ENCODE results near the gene MEIS3. TPM values are rescaled to one million over a fixed set of nuclear protein-coding genes. Genes with fewer than 3 reads are reported as not detected.
"Not testable (repeated sequence)": the region's sequence is repeated elsewhere in the genome, so short reads cannot be mapped to it uniquely, and the experiment has no call there.

Gene MEIS3
- total RNA-seq, 1 donor from 2014 or later: not detected

DNA sequence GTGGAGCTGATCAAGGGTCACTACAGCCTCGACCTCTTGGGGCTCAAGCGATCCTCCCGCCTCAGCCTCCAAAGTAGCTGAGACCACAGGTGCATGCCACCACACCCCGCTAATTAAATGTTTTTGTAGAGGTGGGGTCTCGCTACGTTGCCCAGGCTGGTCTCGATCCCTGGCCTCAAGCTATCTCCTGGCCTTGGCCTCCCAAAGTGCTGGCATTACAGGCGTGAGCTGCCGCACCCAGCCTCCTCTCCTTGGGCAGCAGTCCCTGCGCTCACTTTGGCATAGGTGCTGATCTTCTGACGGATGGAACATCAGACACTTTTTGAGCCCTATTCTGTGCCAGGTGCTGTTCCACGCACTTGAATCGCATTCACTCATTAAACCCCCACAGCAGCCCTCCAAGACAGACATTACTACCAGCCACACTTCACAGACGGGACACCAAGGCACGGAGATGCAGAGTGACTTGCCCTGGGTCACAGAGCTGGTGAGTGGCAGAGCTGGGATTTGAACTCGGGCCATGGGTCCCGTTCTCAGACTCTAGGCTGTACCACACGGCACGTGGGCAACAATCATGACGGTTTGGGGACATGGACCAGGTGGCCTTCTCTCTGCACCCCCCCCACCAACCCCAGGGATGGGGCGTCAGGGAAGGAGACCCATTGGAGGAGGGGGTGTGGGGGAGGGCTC lies 3.2 kb downstream of the MEIS3 start:
- DNase-seq: no peak

DNA sequence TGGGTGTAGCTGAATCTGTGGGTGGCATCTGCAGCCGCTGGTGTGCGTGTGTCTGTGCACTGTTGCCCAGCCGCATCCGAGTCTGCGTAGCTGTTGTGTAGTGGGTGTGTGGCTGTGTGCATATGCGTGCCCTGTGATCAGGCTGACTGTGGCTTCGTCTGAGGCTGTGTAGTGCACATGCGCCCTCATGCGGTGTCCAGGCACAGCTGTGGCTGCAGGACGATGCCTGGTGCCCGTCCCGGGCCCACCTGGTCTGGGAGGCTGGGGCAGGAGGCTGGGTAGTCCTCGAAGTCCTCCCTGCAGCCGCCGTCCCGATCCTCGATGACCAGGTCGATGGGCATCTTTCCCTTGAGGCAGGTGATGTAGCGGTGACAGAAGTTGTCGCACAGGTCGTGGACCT lies 4.9 kb downstream of the MEIS3 start:
- DNase-seq: peak; percentile 68

DNA sequence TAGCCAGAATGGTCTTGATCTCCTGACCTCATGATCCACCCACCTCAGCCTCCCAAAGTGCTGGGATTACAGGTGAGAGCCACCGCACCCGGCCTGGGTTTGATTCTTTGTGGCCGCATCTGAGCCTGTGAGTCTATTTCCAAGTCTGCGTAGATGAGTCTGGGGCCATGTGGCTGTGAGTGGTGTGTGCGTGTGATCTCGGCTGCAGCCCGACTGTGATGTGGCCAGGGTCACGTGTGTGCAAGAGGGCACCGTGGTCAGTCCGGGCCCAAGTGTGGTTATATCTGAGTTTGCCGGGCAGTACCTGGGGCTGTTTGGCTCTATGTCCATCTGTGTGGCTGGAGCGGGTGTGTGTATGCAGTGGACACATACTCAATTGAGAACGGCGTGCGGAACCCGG lies 5.4 kb downstream of the MEIS3 start:
- DNase-seq: no peak

DNA sequence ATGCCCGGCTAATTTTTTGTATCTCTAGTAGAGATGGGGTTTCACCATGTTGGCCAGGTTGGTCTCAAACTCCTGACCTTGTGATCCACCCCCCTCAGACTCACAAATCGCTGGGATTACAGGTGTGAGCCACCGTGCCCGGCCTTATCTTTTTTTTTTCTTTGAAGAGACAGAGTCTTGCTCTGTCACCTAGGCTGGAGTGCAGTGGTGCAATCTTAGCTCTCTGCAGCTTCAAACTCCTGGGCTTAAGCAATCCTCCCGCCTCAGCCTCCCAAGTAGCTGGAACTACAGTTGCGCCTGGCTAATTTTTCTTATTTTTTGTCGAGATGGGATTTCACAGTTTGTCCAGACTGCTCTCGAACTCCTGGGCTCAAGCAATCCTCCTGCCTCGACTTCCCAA lies 7.6 kb downstream of the MEIS3 start:
- DNase-seq: not testable (repeated sequence)

DNA sequence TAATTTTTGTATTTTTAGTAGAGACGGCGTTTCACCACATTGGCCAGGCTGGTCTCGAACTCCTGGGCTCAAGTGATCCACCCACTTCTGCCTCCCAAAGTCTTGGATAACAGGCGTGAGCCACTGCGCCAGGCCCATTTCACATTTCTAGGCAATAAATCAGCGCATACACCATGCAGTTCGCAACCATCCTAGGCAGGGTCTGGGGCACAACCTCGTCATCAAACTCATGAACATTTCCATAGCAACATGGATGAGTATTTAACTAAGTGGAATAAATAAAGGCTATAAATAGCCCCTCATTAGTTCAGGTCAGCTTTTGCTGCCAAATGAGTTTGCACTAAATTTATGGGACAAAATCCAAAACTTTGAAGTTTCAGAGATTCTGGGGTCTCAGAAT lies 8.2 kb downstream of the MEIS3 start:
- no peak for DNase-seq

DNA sequence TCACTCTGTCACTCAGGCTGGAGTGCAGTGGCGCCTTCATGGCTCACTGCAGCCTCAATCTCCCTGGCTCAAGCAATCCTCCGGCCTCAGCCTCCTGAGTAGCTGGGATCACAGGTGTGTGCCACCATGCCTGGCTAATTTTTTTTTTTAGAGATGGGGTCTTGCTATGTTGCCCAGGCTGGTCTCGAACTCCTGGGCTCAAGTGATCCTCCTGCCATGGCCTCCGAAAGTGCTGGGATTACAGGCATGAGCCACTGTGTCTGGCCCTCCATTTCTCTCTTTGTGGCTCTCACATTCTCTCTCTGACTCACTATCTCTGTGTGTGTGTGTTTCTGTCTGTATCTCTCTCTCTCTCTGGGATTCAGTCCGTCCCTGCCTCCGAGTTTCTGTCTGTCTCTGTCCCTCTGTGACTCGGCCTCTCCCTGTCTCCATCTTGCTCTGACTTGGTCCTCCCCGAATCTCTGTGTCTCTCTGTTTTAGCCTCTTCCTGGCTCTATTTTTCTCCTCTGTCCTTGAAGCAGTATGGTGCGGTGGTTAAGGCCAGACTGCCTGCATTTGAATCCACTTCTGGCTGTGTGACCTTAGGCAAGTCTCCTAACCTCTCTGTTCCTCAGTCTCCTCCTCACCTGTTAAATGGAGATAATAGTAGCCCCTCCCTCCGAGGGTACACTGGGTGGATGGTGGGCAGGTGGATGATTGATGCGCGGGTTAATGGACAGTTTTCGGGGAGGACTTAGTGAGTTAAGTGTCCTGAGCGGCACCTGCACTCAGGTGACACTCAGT lies 11.0 kb downstream of the MEIS3 start:
- DNase-seq: no peak

DNA sequence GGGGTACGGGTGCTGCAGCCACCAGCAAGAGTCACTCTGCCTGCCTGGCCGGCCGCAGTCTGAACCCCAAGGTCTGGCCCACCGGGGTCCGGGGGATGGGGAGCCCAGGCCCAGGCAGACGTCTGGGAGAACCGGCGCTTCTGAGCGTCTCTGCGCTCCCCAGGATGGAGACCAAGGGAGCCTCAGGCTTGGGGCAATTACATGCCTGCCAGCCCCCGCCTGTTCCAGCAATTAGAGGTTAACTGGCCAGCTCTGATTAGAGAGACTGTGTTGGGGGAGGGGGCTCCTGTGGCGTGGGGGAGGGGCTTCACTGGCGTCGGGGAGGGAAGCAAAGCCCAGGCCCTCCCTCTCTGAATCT lies 11.9 kb downstream of the MEIS3 start:
- no peak for DNase-seq

DNA sequence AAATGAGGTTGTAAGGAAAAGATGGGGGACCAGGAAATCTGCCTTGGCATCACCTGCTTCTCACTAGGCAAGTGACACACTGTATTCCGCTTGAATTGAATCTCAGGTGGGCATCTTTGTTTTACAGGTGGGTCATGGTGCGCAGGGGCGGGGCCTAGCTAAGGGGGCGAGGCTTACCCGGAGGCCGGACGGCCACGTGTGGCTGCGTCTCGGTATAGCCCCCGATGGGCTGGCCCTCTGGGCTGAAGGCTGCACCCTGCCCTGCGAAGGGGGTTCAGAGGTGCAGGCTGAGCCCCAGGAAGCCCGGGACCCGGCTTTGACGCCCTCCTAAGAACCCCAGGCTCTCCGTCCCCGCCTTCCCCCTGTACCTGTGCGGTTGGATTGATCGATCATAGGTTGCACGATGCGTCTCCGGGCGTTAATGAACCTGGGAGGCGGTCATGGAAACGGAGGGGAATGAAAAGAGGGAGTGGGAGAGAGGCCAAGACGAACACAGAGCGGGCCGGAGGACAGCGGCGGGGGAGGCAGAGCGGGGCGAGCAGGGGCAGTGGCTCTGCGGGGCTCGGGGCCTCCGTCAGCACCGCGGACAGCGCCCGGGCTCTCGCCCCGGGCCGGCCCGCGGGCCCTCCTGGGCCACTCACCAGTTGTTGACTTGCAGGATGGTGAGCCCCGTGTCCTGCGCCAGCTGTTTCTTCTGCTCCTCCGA lies 12.5 kb downstream of the MEIS3 start:
- peak; percentile 50 for DNase-seq

DNA sequence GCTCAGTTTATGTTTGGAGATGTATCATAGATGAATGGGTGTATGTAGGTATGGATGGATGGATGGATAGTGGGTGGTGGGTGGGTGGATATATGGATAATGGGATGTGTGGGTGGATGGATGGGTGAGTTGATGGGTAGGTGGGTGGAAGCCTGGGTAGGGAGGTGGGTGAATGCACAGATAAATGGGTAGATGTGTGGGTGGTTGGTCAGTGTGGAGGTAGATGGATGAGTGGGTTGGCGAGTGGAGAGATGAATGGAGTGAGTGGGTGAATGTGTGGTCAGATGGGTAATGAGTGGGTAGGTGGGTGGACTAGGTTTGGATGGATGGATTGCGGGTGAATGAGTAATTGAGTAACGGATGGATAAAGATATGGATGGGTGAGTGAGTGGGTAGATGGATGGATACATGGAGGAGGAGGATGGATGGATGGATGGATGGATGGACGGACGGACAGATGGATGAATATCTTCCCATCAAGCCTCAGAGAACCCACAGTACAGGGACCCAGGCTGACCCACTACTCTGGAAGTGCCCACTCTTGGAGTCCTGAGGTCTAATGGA lies 13.4 kb downstream of the MEIS3 start:
- DNase-seq: no peak

DNA sequence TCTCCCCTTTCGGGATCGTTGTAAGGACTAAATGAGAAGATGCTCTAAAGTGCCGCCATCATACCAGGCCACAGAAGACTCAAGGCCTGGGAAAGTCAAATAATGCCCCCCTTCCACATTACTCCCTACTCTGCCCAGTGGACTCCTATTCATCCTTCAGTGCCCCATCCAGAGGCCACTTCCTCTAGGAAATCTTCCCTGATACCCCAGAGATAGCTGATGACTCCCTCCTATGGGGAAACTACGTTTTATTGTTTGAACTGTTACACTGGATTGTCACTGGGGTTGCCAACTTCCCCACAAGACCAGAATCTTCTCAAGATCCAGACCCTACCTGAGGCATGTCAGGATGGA lies 14.2 kb downstream of the MEIS3 start:
- DNase-seq: no peak

DNA sequence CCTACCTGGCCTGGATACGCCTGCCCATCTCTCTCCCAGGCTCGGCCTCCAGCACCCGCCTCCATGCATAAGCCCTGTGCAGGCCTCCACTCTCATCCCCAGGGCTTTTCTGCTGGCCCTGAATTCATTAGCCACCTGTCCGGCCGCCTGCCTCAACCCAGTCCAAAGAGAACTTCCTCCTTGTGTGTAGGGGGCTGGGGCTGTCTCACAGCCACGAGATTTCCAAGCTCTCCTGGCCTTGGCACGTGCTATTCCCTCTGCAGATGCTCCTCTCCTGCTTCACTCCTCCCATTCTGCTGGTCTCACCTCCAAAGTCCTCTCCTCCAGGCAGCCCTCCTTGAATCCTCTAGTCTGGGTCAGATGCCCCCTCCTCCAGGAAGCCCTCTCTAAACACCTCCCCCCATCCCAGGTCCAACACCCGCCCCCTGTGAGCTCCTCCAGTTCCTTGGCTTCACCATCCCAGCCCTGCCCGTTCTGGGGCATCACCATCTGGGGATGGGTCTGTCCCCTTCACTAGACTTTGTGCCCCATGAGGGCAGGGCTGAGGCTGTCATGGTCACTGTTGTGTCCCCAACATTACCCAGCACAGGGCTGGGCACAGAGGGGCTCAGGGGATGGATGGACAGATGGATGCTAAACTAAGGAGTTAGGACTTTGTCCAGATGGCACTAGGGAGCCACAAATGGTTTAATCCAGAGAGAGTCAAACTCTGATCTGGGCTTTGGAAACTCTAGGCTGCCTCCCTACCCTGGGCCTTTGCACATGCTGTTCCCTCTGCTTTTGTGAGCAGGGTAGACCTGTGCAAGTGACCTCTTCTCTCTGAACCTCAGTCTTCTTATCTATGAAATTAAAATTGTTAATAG lies 14.8 kb downstream of the MEIS3 start:
- DNase-seq: no peak

DNA sequence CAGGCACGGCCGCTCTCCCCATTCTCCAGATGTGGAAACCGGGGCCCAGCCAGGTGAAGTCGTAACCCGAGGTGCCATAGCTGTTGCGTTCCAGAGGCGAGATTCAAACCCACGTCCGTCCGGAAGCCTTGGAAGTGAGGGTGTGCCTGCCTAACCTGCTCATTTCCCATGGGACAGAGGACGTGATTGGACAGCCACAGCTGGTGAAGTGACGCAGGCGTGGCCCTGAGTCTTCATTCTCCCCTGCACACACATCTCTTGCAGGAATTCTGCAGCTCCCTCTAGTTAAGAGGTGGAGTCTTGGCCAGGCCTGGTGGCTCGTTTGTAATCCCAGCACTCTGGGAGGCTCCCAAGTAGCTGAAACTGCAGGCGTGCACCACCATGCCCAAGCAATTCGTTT lies 16.8 kb downstream of the MEIS3 start:
- no peak for DNase-seq

DNA sequence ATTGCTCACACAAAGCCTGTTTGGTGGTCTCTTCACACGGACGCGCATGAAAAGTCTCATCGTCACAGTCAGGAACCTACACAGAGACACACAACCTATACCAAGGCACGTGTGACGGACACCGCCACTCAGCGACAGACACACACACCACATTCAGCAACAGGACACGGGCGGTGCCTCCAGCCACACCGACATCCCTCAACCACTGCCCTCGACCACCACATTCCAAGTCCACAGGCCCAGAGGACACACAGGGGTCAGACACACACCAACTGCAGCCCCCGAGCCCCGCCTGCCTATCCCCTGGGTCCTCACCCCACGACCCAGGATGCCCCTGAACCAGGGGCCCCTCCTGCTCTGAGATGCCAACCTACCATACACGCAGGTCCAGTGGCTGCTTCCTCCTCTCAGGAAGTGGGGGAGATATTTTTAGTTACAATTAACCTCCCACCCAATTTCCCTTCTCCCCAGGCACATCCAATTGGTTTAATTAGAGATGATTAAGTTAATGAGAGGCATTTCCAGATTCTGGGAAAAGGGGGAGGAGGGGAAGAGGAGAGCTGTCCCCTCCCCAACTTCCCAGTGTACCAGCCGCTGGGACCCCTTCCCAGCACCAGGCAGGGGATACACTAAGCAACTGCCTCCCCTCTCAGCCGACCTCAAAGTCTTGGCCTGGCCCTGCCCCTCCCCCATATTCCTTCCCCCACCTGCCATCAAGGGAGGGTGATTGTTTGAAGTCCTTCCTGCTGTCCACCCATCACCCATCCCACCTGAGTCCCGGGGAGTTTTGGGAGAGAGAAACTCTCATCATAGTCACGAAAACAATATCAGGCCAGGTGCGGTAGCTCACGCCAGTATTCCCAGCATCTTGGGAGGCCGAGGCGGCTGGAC lies 20.4 kb downstream of the MEIS3 start:
- no peak for DNase-seq

DNA sequence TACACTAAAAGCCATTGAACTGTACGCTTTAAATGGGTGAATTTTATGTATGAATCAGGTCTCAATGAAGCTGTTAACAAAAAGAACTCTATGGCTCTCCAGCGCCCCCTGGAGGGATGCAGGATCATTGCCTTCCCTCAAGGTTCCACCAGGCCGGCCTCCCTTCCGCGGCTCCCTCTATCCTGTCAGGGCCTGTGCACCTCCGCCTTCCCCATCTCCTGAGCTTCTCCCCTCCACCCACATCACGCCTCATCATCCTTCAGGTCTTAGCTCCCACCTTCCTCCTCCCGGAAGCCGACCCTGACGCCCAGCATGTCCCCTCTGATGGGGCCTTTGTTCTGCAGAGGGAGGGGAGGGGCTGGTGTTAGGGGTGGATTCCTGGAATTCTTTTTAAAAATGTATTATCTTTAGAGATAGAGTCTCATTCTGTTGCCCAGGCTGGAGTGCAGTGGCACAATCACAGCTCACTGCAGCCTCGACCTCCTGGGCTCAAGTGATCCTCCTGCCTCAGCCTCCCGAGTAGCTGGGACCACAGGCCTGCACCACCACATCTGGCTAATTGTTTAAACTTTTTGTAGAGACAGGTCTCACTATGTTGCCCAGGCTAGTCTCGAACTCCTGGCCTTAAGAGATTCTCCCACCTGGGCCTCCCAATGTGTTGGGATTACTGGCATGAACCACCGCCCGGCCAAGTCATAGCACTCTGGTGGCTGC lies 27.7 kb downstream of the MEIS3 start:
- DNase-seq: peak; percentile 81

DNA sequence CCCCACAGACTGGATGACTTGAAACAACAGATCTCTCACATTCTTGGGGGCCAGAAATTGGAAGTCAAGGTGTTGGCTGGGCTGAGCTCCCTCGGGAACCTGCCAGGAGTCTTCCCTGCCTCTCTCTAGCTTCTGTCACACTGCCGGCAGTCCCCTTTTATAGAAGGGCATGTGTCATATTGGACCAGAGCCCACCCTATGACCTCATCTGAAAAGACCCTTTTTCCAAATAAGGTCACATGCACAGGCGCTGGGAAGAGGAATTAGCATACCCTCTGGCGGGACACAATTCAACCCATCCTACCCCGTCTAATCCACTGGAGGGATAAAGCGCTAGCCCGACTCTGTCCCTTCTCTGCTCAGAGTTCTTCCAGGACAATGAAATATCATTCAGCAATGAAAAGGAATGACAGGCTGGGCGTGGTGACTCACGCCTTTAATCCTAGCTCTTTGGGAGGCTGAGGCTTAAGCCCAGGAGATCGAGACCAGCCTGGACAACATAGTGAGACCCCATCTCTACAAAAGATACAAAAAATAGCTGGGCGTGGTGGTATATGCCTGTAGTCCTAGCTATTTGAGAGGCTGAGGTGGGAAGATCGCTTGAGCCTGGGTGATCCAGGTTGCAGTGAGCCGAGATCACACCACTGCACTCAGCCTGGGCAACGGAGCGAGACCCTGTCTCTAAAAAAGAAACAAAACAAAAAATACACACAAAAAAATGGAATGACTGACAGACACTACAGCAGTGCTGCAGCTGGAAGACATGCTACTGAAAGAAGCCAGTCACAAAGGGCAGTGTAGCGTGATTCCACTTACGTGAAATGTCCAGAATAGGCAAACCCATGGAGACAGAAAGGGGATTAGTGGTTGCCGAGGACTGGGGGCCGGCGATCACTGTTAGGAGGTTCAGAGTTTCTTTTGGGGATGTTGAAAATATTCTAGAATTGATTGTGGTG lies 28.5 kb downstream of the MEIS3 start:
- no peak for DNase-seq

DNA sequence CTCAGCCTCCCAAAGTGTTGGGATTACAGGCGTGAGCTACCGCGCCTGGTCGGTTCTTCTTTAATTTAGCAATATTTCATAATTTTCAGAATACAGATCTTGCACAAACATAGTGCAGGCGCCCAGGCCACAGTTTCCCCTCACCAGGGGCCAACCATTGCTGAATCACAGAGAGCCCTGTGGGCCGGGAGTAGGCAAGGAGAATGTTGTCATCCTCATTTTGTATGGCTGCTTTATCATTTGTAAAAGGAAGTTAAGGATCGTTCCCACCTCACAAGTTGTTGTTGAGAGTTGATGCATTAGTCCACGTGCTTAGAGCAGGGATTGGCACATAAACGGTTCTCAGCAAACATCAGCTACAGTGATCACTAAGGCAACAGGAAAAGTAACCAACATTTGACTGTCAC lies 30.2 kb downstream of the MEIS3 start:
- DNase-seq: no peak

DNA sequence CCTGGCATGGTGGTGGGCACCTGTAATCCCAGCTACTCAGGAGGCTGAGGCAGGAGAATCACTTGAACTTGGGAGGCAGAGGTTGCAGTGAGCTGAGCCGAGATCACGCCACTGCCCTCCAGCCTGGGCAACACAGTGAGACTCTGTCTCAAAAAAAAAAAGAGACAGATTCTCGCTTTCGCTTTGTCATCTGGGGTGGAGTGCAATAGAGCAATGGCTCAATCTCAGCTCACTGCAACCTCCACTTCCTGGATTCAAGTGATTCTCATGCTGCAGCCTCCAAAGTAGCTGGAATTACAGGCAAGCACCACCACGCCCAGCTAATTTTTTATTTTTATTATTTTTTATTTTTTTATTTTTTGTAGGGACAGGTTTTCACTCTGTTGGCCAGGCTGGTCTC lies 30.6 kb downstream of the MEIS3 start:
- DNase-seq: not testable (repeated sequence)

DNA sequence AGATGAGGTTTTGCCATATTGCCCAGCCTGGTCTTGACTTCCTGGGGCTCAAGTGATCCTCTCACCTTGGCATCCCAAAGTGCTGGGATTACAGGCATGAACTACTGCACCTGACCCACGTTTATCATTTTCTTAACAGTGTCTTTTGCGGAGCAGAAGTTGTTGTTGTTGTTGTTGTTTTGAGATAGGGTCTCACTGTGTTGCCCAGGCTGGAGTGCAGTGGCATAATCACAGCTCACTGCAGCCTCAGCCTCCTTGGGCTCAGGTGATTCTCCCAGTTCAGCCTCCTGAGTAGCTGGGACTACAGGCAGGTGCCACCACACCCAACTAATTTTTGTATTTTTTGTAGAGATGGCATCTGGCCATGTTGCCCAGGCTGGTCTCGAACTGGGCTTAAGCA lies 31.7 kb downstream of the MEIS3 start:
- DNase-seq: not testable (repeated sequence)

DNA sequence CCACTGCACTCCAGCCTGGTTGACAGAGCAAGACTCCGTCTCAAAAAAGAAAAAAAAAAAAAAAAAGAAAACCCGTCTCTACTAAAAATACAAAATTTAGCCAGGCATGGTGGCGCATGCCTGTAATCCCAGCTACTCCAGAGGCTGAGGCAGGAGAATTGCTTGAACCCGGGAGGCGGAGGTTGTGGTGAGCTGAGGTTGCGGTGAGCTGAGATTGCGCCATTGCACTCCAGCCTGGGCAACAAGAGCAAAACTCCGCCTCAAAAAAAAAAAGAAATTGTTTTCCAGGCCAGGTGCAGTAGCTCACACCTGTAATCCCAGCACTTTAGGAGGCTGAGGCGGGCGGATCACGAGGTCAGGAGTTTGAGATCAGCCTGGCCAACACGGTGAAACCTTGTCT lies 32.7 kb downstream of the MEIS3 start:
- DNase-seq: not testable (repeated sequence)

DNA sequence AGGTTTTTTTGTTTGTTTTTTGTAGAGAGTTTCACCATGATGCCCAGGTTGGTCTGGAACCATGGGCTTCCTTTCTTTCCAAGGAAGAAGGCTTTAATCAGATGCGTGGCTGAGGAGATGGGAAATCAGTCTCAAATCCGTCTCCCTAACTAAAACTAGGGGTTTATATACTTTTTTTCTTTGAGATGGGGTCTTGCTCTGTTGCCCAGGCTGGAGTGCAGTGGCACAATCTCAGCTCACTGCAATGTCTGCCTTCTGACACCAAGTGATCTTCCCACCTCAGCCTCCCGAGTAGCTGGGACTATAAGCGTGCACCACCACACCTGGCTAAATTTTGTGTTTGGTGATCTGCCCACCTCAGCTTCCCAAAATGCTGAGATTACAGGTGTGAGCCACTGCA lies 34.8 kb downstream of the MEIS3 start:
- DNase-seq: not testable (repeated sequence)
